K562 (cell line): ENCODE results near the gene FAM241B. TPM values are rescaled to one million over a fixed set of nuclear protein-coding genes. Genes with fewer than 3 reads are reported as not detected.

Source experiments
- ATAC-seq: fragments of 200-7000 bp; cut with Tn5 transposase; 3 replicates; pipeline ENCODE4 v1.9.1; 2020; ENCODE audit warnings: moderate library complexity
- BruUV-seq: library from RNA; stranded (reverse); fragments of 400-500 nt; replicated peaks from 2 replicates; lab custom pipeline; 2021; lab: Mats Ljungman, UMichigan
- CTCF ChIA-PET: fragments of 300-600 bp; formaldehyde crosslinking; extraction: SDS; loops from one replicate; lab custom pipeline; 2021; ENCODE audit warnings: low intra/inter-chr PET ratio; lab: Yijun Ruan, JAX
- POLR2A ChIA-PET: fragments of 300-600, 350-650 bp; sonication (Branson Sonifier 250); formaldehyde crosslinking; extraction: SDS; loops from one replicate; lab custom pipeline; 2021; ENCODE audit warnings: antibody characterized with exemption, inconsistent platforms; lab: Yijun Ruan, JAX
- DNase-seq, 4 experiments: peaks; one replicate each; pipeline versions ENCODE4 v3.0.0 to v3.0.0-alpha.2; 2011 to 2018; ENCODE audit warnings: low spot score in 3 of 4, mixed read lengths in 3 of 4; ENCODE audit errors: extremely low read depth in 1 of 4
- FAIRE-seq: peaks from 2 replicates; lab custom pipeline; 2011; peaks lifted over from hg19 to GRCh38; lab: Jason Lieb, UNC
- H2AFZ ChIP-seq: 2 replicates; pipeline ENCODE4 v1.6.0; 2011; ENCODE audit warnings: low read depth, low read length, control low read depth, inconsistent platforms
- H3K27ac ChIP-seq: fragments of 200-600 bp; 3 replicates; pipeline ENCODE4 v1.8.0; 2011; ENCODE audit warnings: low read depth, mild to moderate bottlenecking, control low read depth, inconsistent platforms, low read length, moderate library complexity, mixed read lengths; ENCODE audit errors: extremely low read depth
- H3K27me3 ChIP-seq, 2 experiments: fragments of 300-600 bp in 1 of 2; 2 replicates in 1 of 2; 3 replicates in 1 of 2; pipeline versions ENCODE4 v1.6.0 to v1.8.0; 2011; ENCODE audit warnings: inconsistent platforms in 2 of 2, low read length in 2 of 2, mild to moderate bottlenecking in 1 of 2, mixed read lengths in 1 of 2, moderate library complexity in 1 of 2; ENCODE audit not compliant: control insufficient read depth in 2 of 2, insufficient read depth in 2 of 2
- H3K36me3 ChIP-seq: fragments of 300-600 bp; 3 replicates; pipeline ENCODE4 v1.8.0; 2011; ENCODE audit warnings: mild to moderate bottlenecking, low read length, inconsistent platforms; ENCODE audit not compliant: control insufficient read depth, insufficient read depth
- H3K4me1 ChIP-seq, 2 experiments: fragments of 200-600 bp in 1 of 2; replicated peaks in 1 of 2; 2 replicates in 1 of 2; 3 replicates in 1 of 2; pipeline versions ENCODE4 v1.5.1 to v1.8.0; 2011; ENCODE audit warnings: inconsistent platforms in 2 of 2, low read length in 2 of 2, mild to moderate bottlenecking in 1 of 2, mixed read lengths in 1 of 2, moderate library complexity in 1 of 2; ENCODE audit not compliant: control insufficient read depth in 2 of 2, insufficient read depth in 2 of 2
- H3K4me2 ChIP-seq: 2 replicates; pipeline ENCODE4 v1.6.1; 2011; ENCODE audit warnings: low read length, control low read depth, inconsistent platforms, mixed read lengths; ENCODE audit not compliant: insufficient read depth
- H3K4me3 ChIP-seq: fragments of 200-600 bp; sonication (generic), shearing (Covaris generic); 2 replicates; pipeline ENCODE4 v1.5.1; 2016; ENCODE audit warnings: control low read depth, inconsistent platforms
- H3K79me2 ChIP-seq: fragments of 200-600 bp; 3 replicates; pipeline ENCODE4 v1.8.0; 2011; ENCODE audit warnings: low read length, inconsistent platforms; ENCODE audit not compliant: control insufficient read depth, insufficient read depth
- H3K9ac ChIP-seq, 2 experiments: 2 replicates each; pipeline versions ENCODE4 v1.6.0 to v1.6.1; 2011; ENCODE audit warnings: low read depth in 2 of 2, low read length in 2 of 2, control low read depth in 1 of 2, inconsistent platforms in 1 of 2, mild to moderate bottlenecking in 1 of 2, mixed read lengths in 1 of 2; ENCODE audit not compliant: insufficient read depth in 1 of 2
- H3K9me1 ChIP-seq: one replicate; pipeline ENCODE4 v1.6.0; 2011; ENCODE audit warnings: inconsistent platforms, mild to moderate bottlenecking, low read length, moderate library complexity; ENCODE audit not compliant: control insufficient read depth, insufficient read depth
- H3K9me3 ChIP-seq: replicated peaks from 2 replicates; pipeline ENCODE4 v1.5.1; 2011; ENCODE audit warnings: low read depth, low read length, inconsistent platforms; ENCODE audit not compliant: control insufficient read depth, insufficient read depth
- H4K20me1 ChIP-seq: replicated peaks from 2 replicates; pipeline ENCODE4 v1.6.1; 2011; ENCODE audit warnings: low read length, inconsistent platforms, mixed read lengths; ENCODE audit not compliant: control insufficient read depth, insufficient read depth
- ELF4 ChIP-seq: fragments of 450-650 bp; formaldehyde crosslinking; IDR thresholded peaks from 2 replicates; pipeline ENCODE4 v1.4.0; 2022; ENCODE audit warnings: missing genetic modification characterization
- ZSCAN29 ChIP-seq: fragments of 450-650 bp; IDR thresholded peaks from 2 replicates; pipeline ENCODE4 v1.6.1; 2017
- WGBS: fragments of 100-300 bp; shearing (Covaris generic); methylation state at CpG from one replicate; pipeline ENCODE4 v1.1.6; 2016; ENCODE audit warnings: low coverage, mixed read lengths; ENCODE audit not compliant: insufficient coverage; ENCODE audit errors: missing lambda C conversion rate; 5-methylcytosine and 5-hydroxymethylcytosine counted together
- in situ Hi-C: fragments of 300-500 bp; cut with MboI; formaldehyde crosslinking; loops from 4 replicates; pipeline ENCODE4 v1.15.0; 2018; ENCODE audit warnings: inconsistent platforms, mixed read lengths
- intact Hi-C: fragments of 100-400 bp; cut with micrococcal nuclease; formaldehyde crosslinking; loops from 2 replicates; pipeline ENCODE4 v1.14.2; 2022
- polyA plus RNA-seq, 8 experiments: library from polyadenylated mRNA; depleted of rRNA in 4 of 8; stranded (reverse) in 5 of 8; unstranded in 3 of 8; fragments of >200 nt; fragmentation: Nextera tagmentation in 2 of 8; fragmentation: Illumina TruSeq in 1 of 8; extraction: Ambion mirVana in 2 of 8; extraction: Trizol in 1 of 8; gene quantifications; 2 replicates each; pipeline versions ENCODE4 v1.2.1 to v1.2.3, GENCODE V29; 2011 to 2014; ENCODE audit warnings: inconsistent platforms in 1 of 8, missing spikeins in 1 of 8
- total RNA-seq, 7 experiments: library from RNA; depleted of rRNA in 6 of 7; stranded (reverse); fragments of >200 nt in 6 of 7; fragmentation: Illumina TruSeq in 2 of 7; extraction: Trizol in 2 of 7; gene quantifications; 2 replicates each; pipeline versions ENCODE4 v1.2.1 to v1.2.3, GENCODE V29; 2011 to 2021; ENCODE audit warnings: low replicate concordance in 1 of 7
- TF ChIP-seq, protein P1 (sequence below): sonication (generic); formaldehyde crosslinking; IDR thresholded peaks from 2 replicates; pipeline ENCODE4 v1.8.0; 2023; ENCODE audit warnings: mild to moderate bottlenecking, missing genetic modification reagents
- TF ChIP-seq, protein P2 (sequence below): IDR thresholded peaks from 3 replicates; pipeline ENCODE4 v1.6.1; 2011; ENCODE audit warnings: borderline replicate concordance, mild to moderate bottlenecking, moderate library complexity; ENCODE audit not compliant: insufficient read length; ENCODE audit errors: extremely low read depth
- TF ChIP-seq, protein P3 (sequence below): fragments of 450-650 bp; IDR thresholded peaks from 2 replicates; pipeline ENCODE4 v1.6.1; 2016; ENCODE audit warnings: missing biosample characterization, missing genetic modification characterization

Gene FAM241B
- total and polyA plus RNA-seq, 9 of the 15 experiments (the other 6 are each of a cell fraction or from before 2014, with no cell fraction given): 1.9 to 11.1 (median 3.0) TPM

DNA sequence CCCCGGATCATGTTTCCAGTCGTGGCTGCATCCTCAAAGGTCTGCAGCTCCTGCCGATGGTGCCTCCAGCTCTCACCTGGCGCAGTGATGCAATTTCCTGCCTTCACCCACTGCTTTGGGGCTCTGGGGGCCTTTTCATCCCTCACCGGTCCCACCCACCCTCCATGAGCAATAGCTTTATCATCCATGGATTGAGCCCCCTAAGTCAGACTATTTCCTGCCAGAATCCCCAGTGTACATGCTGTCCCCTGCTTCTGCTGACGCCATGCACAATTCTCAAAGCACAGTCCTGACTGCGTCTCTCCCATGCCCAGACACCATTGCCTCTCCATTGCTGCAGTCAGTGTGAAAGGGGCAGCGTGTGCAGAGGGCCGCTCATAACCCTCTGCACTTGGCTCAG, 49.7 kb downstream of the FAM241B start:
- Histone ChIP-seq H3K9me1 (no peaks in the 10 kb centered on the region), H3K79me2 (no peaks in the 10 kb centered on the region), H3K9me3 (no peaks in the 10 kb centered on the region), H3K36me3 (no peaks in the 10 kb centered on the region; the same call in 2 of the 3 replicates), H4K20me1 (0 out of 2 replicates have a peak, but pooled peaks cover 8% of the 10 kb centered on the region), H3K4me2 (no peak overlapping the region), H2AFZ (no peak overlapping the region), H3K4me1 (no peaks in the 10 kb centered on the region), H3K4me3 (no peak overlapping the region), H3K9ac (no peak overlapping the region), H3K27me3 (peaks cover 24 to 63% of the 10 kb centered on the region in 2 experiments), H3K27ac (no peak overlapping the region)
- intact Hi-C loops: no loop called here
- BruUV-seq: no TSS peak
- ChIA-PET POLR2A (interaction anchor here (0.6 to 1.1 kb wide), 3 partner anchors 10 to 26 kb away, joined by 3 to 5 read pairs (median 4); no protein-coding TSS in a partner anchor), CTCF (no interaction called here)
- no peak for DNase-seq
- in situ Hi-C loops: no loop called here
- 1% methylated on average over 9 of the region's 9 CpGs for WGBS
- no peak for FAIRE-seq
- ATAC-seq: no peak
- TF ChIP-seq, protein P1, sequence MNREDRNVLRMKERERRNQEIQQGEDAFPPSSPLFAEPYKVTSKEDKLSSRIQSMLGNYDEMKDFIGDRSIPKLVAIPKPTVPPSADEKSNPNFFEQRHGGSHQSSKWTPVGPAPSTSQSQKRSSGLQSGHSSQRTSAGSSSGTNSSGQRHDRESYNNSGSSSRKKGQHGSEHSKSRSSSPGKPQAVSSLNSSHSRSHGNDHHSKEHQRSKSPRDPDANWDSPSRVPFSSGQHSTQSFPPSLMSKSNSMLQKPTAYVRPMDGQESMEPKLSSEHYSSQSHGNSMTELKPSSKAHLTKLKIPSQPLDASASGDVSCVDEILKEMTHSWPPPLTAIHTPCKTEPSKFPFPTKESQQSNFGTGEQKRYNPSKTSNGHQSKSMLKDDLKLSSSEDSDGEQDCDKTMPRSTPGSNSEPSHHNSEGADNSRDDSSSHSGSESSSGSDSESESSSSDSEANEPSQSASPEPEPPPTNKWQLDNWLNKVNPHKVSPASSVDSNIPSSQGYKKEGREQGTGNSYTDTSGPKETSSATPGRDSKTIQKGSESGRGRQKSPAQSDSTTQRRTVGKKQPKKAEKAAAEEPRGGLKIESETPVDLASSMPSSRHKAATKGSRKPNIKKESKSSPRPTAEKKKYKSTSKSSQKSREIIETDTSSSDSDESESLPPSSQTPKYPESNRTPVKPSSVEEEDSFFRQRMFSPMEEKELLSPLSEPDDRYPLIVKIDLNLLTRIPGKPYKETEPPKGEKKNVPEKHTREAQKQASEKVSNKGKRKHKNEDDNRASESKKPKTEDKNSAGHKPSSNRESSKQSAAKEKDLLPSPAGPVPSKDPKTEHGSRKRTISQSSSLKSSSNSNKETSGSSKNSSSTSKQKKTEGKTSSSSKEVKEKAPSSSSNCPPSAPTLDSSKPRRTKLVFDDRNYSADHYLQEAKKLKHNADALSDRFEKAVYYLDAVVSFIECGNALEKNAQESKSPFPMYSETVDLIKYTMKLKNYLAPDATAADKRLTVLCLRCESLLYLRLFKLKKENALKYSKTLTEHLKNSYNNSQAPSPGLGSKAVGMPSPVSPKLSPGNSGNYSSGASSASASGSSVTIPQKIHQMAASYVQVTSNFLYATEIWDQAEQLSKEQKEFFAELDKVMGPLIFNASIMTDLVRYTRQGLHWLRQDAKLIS (CRISPR knock-in tag): no peak
- TF ChIP-seq, protein P2, sequence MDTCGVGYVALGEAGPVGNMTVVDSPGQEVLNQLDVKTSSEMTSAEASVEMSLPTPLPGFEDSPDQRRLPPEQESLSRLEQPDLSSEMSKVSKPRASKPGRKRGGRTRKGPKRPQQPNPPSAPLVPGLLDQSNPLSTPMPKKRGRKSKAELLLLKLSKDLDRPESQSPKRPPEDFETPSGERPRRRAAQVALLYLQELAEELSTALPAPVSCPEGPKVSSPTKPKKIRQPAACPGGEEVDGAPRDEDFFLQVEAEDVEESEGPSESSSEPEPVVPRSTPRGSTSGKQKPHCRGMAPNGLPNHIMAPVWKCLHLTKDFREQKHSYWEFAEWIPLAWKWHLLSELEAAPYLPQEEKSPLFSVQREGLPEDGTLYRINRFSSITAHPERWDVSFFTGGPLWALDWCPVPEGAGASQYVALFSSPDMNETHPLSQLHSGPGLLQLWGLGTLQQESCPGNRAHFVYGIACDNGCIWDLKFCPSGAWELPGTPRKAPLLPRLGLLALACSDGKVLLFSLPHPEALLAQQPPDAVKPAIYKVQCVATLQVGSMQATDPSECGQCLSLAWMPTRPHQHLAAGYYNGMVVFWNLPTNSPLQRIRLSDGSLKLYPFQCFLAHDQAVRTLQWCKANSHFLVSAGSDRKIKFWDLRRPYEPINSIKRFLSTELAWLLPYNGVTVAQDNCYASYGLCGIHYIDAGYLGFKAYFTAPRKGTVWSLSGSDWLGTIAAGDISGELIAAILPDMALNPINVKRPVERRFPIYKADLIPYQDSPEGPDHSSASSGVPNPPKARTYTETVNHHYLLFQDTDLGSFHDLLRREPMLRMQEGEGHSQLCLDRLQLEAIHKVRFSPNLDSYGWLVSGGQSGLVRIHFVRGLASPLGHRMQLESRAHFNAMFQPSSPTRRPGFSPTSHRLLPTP: no peak
- TF ChIP-seq, protein P3, sequence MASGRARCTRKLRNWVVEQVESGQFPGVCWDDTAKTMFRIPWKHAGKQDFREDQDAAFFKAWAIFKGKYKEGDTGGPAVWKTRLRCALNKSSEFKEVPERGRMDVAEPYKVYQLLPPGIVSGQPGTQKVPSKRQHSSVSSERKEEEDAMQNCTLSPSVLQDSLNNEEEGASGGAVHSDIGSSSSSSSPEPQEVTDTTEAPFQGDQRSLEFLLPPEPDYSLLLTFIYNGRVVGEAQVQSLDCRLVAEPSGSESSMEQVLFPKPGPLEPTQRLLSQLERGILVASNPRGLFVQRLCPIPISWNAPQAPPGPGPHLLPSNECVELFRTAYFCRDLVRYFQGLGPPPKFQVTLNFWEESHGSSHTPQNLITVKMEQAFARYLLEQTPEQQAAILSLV: no peak
- no peak for TF ChIP-seq ELF4 (CRISPR knock-in tag)
- no peak for TF ChIP-seq ZSCAN29
